OCI-LY3 (cell line): ENCODE measurements around the gene MOB3B.

ENCODE experiments used
- CTCF ChIP-seq: fragments of 200-600, 300-600 bp; sonication (generic); IDR thresholded peaks from 2 replicates; pipeline ENCODE4 v1.5.1; 2014; ENCODE audit warnings: antibody characterized with exemption, low read length, low read depth
- EZH2phosphoT487 ChIP-seq: fragments of 200-600 bp; shearing (Covaris generic); IDR thresholded peaks from 2 replicates; pipeline ENCODE4 v1.6.1; 2018; ENCODE audit warnings: antibody characterized with exemption, mixed run types, low read depth

- TF ChIP-seq EZH2phosphoT487 (no peak), CTCF (no peak)
Measured at GRCh38 chr9:27382308-27382707, 147.3 kb downstream of the MOB3B start.
